DOHH2 (cell line): ENCODE results near the gene PROK1.

Source experiments
- CTCF ChIP-seq: fragments of 200-600 bp; sonication (generic); IDR thresholded peaks from one replicate; pipeline ENCODE4 v1.5.1; 2014; ENCODE audit warnings: antibody characterized with exemption, mild to moderate bottlenecking, low read depth, low read length; ENCODE audit not compliant: poor library complexity, severe bottlenecking
- EZH2phosphoT487 ChIP-seq: fragments of 200-600 bp; sonication (generic); IDR thresholded peaks from 2 replicates; pipeline ENCODE4 v1.6.1; 2017; ENCODE audit warnings: borderline replicate concordance, mild to moderate bottlenecking, antibody characterized with exemption, low read length, moderate library complexity, mixed read lengths

GRCh38 chr1:110440877-110441276 is 10.1 kb upstream of the PROK1 start:
- TF ChIP-seq CTCF (no peak), EZH2phosphoT487 (no peak)
